ENCODE data around the gene ADGRL2.

DNA sequence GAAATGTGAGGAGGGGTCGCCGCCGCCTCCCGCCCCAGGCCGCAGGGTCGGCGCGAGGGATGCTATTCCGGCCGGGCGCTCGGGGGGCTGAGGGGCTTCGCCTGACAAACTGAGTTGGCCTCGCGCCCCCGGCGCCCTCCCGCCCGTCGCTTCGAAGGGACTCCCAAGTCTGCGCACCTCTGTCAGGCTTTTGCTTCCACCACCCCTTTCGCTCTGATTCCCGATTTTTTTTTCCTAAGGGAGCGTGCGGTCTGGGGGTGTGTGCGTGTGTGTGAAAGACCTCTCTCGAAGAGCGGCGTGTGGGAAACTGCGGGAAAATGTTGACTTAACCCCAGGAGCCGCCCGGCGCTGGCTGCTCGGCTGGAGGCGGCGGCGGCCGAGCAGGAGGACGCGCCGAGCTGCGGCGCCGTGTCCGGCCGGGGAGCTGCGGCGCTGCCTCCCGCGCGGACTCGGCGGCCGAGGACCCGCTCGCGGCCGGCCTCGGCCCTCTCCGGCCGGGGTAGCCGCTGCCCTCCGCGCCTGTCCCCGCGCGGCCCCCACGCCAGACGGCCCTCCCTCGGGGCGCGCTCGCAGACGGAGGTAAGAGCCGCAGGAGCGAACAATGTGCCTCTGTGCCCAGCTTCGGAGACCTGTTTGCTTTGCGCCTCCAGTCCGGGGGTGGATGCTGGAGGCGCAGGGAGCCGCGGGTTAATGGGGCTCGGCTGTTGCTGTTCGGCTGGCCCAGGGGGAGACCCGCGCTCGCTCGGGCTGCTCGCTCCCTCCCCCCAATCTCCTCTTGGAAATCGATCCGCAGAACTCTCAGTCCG is 1.1 kb downstream of the ADGRL2 start:
- TF ChIP-seq, protein P1, sequence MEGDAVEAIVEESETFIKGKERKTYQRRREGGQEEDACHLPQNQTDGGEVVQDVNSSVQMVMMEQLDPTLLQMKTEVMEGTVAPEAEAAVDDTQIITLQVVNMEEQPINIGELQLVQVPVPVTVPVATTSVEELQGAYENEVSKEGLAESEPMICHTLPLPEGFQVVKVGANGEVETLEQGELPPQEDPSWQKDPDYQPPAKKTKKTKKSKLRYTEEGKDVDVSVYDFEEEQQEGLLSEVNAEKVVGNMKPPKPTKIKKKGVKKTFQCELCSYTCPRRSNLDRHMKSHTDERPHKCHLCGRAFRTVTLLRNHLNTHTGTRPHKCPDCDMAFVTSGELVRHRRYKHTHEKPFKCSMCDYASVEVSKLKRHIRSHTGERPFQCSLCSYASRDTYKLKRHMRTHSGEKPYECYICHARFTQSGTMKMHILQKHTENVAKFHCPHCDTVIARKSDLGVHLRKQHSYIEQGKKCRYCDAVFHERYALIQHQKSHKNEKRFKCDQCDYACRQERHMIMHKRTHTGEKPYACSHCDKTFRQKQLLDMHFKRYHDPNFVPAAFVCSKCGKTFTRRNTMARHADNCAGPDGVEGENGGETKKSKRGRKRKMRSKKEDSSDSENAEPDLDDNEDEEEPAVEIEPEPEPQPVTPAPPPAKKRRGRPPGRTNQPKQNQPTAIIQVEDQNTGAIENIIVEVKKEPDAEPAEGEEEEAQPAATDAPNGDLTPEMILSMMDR (conservative IDR thresholded peaks at IDR 0.05 in 1 of 2, IDR thresholded peaks at IDR 0.05 in 1 of 2; ENCODE audit: extremely low read depth in 1 of 2, insufficient read depth in 1 of 2, low read depth in 1 of 2, low read length in 2 of 2): no peak
- no peak for TF ChIP-seq EZH2 (IDR thresholded peaks at IDR 0.05; ENCODE audit: borderline replicate concordance, low read length)
